ENCODE data around the gene CLMN. TPM values are rescaled to one million over a fixed set of nuclear protein-coding genes. Genes with fewer than 3 reads are reported as not detected.

The CLMN gene
- total and polyA plus RNA-seq, 2 experiments from 2014 or later = 3.2 to 5.7 TPM

- Histone ChIP-seq H3K9me2 (ENCODE audit: insufficient read depth) (no peaks in the 10 kb centered on the region), H3K36me3 (ENCODE audit: insufficient read depth) (no peaks in the 10 kb centered on the region), H2AFZ (no peak overlapping the region), H3K27me3 (ENCODE audit: insufficient read depth) (no peaks in the 10 kb centered on the region), H3K4me1 (ENCODE audit: insufficient read depth) (no peaks in the 10 kb centered on the region; the same call in 1 of the 2 replicates), H3K27ac (ENCODE audit: low read depth) (no peak overlapping the region), H3K79me2 (replicated peaks; ENCODE audit: insufficient read depth) (no peaks in the 10 kb centered on the region), H3K4me3 (no peak overlapping the region), H3K4me2 (no peak overlapping the region), H4K20me1 (replicated peaks; ENCODE audit: insufficient read depth) (no peaks in the 10 kb centered on the region), H3F3A (replicated peaks; ENCODE audit: low read depth) (no peaks in the 10 kb centered on the region)
- TF ChIP-seq EZH2phosphoT487 (IDR thresholded peaks at IDR 0.05; ENCODE audit: unreplicated experiment) (no peak), STAT1 (IDR thresholded peaks at IDR 0.05; ENCODE audit: unreplicated experiment) (no peak), JUNB (IDR thresholded peaks at IDR 0.05; ENCODE audit: unreplicated experiment) (no peak), EZH2 (IDR thresholded peaks at IDR 0.05; ENCODE audit: low read depth, unreplicated experiment) (no peak), POLR2AphosphoS5 (IDR thresholded peaks at IDR 0.05; ENCODE audit: low read depth) (no peak), REST (IDR thresholded peaks at IDR 0.05; ENCODE audit: unreplicated experiment) (no peak)
- Mint-ChIP-seq H3K36me3 (ENCODE audit: low read depth) (no peaks in the 10 kb centered on the region), H3K4me3 (no peak overlapping the region), H3K27ac (no peak overlapping the region), H3K9me3 (no peaks in the 10 kb centered on the region), H3K4me1 (peaks cover 12% of the 10 kb centered on the region), H3K27me3 (ENCODE audit: insufficient read depth, low read depth, poor library complexity) (peaks cover 3% of the 10 kb centered on the region)
- no peak for ATAC-seq
- no peak for DNase-seq (ENCODE audit: low spot score)
Observed at GRCh38 chr14:95235767-95236166, 83.9 kb downstream of the CLMN start.

- H3F3A ChIP-seq (replicated peaks; ENCODE audit: low read depth) = no peaks in the 10 kb centered on the region
- H3K79me2 ChIP-seq (replicated peaks; ENCODE audit: insufficient read depth) = no peaks in the 10 kb centered on the region
- H3K4me1 ChIP-seq (ENCODE audit: insufficient read depth) = no peaks in the 10 kb centered on the region; the same call in 1 of the 2 replicates
- Mint-ChIP-seq H3K36me3 (ENCODE audit: low read depth) (no peaks in the 10 kb centered on the region), H3K4me1 (peaks cover 12% of the 10 kb centered on the region), H3K27me3 (ENCODE audit: insufficient read depth, low read depth, poor library complexity) (peaks cover 3% of the 10 kb centered on the region), H3K4me3 (no peak overlapping the region), H3K27ac (no peak overlapping the region), H3K9me3 (no peaks in the 10 kb centered on the region)
- H3K27ac ChIP-seq (ENCODE audit: low read depth) = no peak overlapping the region
- no peaks in the 10 kb centered on the region for H3K36me3 ChIP-seq (ENCODE audit: insufficient read depth)
- ATAC-seq (no peak), DNase-seq (ENCODE audit: low spot score) (no peak)
- H3K4me2 ChIP-seq = no peak overlapping the region
- H3K9me2 ChIP-seq (ENCODE audit: insufficient read depth) = no peaks in the 10 kb centered on the region
- H2AFZ ChIP-seq = no peak overlapping the region
- H4K20me1 ChIP-seq (replicated peaks; ENCODE audit: insufficient read depth) = no peaks in the 10 kb centered on the region
- H3K4me3 ChIP-seq = no peak overlapping the region
- no peaks in the 10 kb centered on the region for H3K27me3 ChIP-seq (ENCODE audit: insufficient read depth)
- TF ChIP-seq JUNB (IDR thresholded peaks at IDR 0.05; ENCODE audit: unreplicated experiment) (no peak), POLR2AphosphoS5 (IDR thresholded peaks at IDR 0.05; ENCODE audit: low read depth) (no peak), STAT1 (IDR thresholded peaks at IDR 0.05; ENCODE audit: unreplicated experiment) (no peak), REST (IDR thresholded peaks at IDR 0.05; ENCODE audit: unreplicated experiment) (no peak), CREB1 (CRISPR knock-in tag; IDR thresholded peaks at IDR 0.05; ENCODE audit: low read depth) (no peak), ZNF462 (CRISPR knock-in tag; IDR thresholded peaks at IDR 0.05) (no peak), EZH2phosphoT487 (IDR thresholded peaks at IDR 0.05; ENCODE audit: unreplicated experiment) (no peak)
Observed at GRCh38 chr14:95235351-95235750, 84.4 kb downstream of the CLMN start.
